GM12874 (cell line): ENCODE data around the gene SLC35E4.
A peak's percentile ranks its signal among the peaks of the same experiment; 100 is the strongest.

ENCODE experiments used
- CTCF ChIP-seq: IDR thresholded peaks from 2 replicates; pipeline ENCODE4 v1.5.1; 2011; ENCODE audit warnings: low read depth, mild to moderate bottlenecking, control low read depth, low read length, moderate library complexity; ENCODE audit not compliant: insufficient read depth

Gene SLC35E4

GRCh38 chr22:30664798-30665197, 29.2 kb downstream of the SLC35E4 start:
- no peak for TF ChIP-seq CTCF

GRCh38 chr22:30665266-30665665, 29.7 kb downstream of the SLC35E4 start:
- TF ChIP-seq CTCF, result no peak

- no peak for TF ChIP-seq CTCF
Measured at GRCh38 chr22:30665786-30666185, 30.2 kb downstream of the SLC35E4 start.

GRCh38 chr22:30667107-30667493, 31.5 kb downstream of the SLC35E4 start:
- TF ChIP-seq CTCF, result no peak

GRCh38 chr22:30667494-30668385, 32.2 kb downstream of the SLC35E4 start, which contains the start of gene DUSP18:
Gene DUSP18, minus strand, starts transcription at chr22:30667875. Its CDS starts 3,872 bp downstream, at chr22:30664003.
- TF ChIP-seq CTCF, result peak; percentile 66

GRCh38 chr22:30668386-30668710, 32.8 kb downstream of the SLC35E4 start:
- no peak for TF ChIP-seq CTCF

- no peak for TF ChIP-seq CTCF
Measured at GRCh38 chr22:30671071-30671470, 35.5 kb downstream of the SLC35E4 start.
